OCI-LY1 (cell line): ENCODE measurements around the gene RAPGEF4.

Experiments
- EZH2 ChIP-seq: fragments of 200-600 bp; sonication (generic), shearing (Covaris generic); IDR thresholded peaks from 2 replicates; pipeline ENCODE4 v1.8.0; 2017; ENCODE audit warnings: borderline replicate concordance, mixed run types, mild to moderate bottlenecking, antibody characterized with exemption, low read length, moderate library complexity, mixed read lengths
- TF ChIP-seq, protein P1 (sequence below): fragments of 200-600 bp; sonication (generic), shearing (Covaris generic); IDR thresholded peaks from 2 replicates; pipeline ENCODE4 v1.5.1; 2017; ENCODE audit warnings: mild to moderate bottlenecking, antibody characterized with exemption, low read length, moderate library complexity, mixed read lengths

DNA sequence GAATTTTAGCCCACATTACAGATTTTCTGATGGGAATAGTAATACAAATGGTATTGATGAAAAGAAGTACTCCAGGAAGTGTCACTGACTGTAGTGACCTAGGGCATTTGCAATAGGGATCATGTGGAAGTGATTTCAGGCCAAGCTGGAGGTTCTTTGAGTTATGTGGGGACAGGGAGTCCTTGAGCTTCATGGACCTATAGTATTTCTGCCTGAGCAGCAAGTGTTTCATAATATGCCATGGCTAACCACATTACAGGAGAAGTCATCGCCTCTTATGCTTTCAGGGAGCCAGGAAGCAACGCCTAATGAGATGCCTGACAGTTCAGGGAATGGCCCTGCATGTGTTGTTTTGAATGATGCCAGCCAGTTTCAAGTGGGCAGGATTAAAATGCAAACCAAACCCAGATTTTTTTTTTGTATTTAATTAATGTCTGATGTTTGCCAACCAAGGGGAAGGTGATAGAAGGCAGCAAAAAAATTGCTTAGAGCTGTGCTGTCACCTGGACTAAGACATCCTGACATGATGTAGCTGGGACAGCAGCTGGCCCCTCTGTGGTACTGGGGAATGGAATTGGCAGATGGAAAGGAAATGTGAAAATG lies 109.5 kb downstream of the RAPGEF4 start:
- TF ChIP-seq, protein P1, sequence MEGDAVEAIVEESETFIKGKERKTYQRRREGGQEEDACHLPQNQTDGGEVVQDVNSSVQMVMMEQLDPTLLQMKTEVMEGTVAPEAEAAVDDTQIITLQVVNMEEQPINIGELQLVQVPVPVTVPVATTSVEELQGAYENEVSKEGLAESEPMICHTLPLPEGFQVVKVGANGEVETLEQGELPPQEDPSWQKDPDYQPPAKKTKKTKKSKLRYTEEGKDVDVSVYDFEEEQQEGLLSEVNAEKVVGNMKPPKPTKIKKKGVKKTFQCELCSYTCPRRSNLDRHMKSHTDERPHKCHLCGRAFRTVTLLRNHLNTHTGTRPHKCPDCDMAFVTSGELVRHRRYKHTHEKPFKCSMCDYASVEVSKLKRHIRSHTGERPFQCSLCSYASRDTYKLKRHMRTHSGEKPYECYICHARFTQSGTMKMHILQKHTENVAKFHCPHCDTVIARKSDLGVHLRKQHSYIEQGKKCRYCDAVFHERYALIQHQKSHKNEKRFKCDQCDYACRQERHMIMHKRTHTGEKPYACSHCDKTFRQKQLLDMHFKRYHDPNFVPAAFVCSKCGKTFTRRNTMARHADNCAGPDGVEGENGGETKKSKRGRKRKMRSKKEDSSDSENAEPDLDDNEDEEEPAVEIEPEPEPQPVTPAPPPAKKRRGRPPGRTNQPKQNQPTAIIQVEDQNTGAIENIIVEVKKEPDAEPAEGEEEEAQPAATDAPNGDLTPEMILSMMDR, result no peak
- TF ChIP-seq EZH2, result no peak
